Bronchial smooth muscle cell (primary cell): ENCODE measurements around the gene CCNO. TPM values are rescaled to one million over a fixed set of nuclear protein-coding genes. Genes with fewer than 3 reads are reported as not detected.

Source experiments
- total RNA-seq: library from RNA; depleted of rRNA; stranded (reverse); fragments of >200 nt; gene quantifications from 2 replicates; pipeline ENCODE4 v1.2.1, GENCODE V29; 2014

The CCNO gene
- total RNA-seq = 0.17 TPM in 1 of 2 replicates, not detected in the other

GRCh38 chr5:55232985-55233928 lies at the start of gene CCNO:
Gene CCNO (minus strand): TSS chr5:55233608. CDS start chr5:55233523, 85 bp downstream.

GRCh38 chr5:55226934-55227663 lies 6.3 kb downstream of the CCNO start, which contains the start of gene MCIDAS:
Gene MCIDAS (minus strand): TSS chr5:55227315. CDS start chr5:55227138, 177 bp downstream.

Other genes starting within 250 kb of the CCNO start
- gene ESM1, start 248.0 kb downstream of the CCNO start, total RNA-seq = 2.7 TPM in 2 replicates
- gene GZMK, start 209.4 kb downstream of the CCNO start, total RNA-seq = not detected in 2 replicates
- not detected in 2 replicates for gene GZMA, start 131.0 kb downstream of the CCNO start, total RNA-seq
- 62.9 and 72.0 TPM in 2 replicates for gene GPX8, start 73.4 kb downstream of the CCNO start, total RNA-seq
- gene CDC20B, start 60.4 kb downstream of the CCNO start, total RNA-seq = 0.09 TPM in 1 of 2 replicates, not detected in the other
- not detected in 2 replicates for gene MCIDAS, start 6.3 kb downstream of the CCNO start, total RNA-seq
- 18.9 and 32.8 TPM in 2 replicates for gene DHX29, start 74.1 kb upstream of the CCNO start, total RNA-seq
- gene MTREX, start 74.4 kb upstream of the CCNO start, total RNA-seq = 86.4 and 121 TPM in 2 replicates